Adrenal gland (tissue), 5 donors: Measurements from ENCODE around the gene LYPD1.

Experiments
- CTCF ChIP-seq, 6 experiments: fragments of 450-650 bp in 4 of 6; fragments of 200-600 bp in 2 of 6; sonication (generic) in 1 of 6; IDR thresholded peaks; 1 replicate in 5 of 6; 2 replicates in 1 of 6; pipeline versions ENCODE4 v1.5.1 to v1.8.0; 2016 to 2021; ENCODE audit warnings: antibody characterized with exemption in 6 of 6, mild to moderate bottlenecking in 2 of 6, moderate library complexity in 1 of 6
- POLR2A ChIP-seq, 2 donors: fragments of 450-650 bp; IDR thresholded peaks; one replicate each; pipeline ENCODE4 v1.6.1; 2017; ENCODE audit warnings: antibody characterized with exemption in 2 of 2, mild to moderate bottlenecking in 2 of 2, moderate library complexity in 1 of 2
- donor health status: DM: no; HTN: no; CAD: no.

DNA sequence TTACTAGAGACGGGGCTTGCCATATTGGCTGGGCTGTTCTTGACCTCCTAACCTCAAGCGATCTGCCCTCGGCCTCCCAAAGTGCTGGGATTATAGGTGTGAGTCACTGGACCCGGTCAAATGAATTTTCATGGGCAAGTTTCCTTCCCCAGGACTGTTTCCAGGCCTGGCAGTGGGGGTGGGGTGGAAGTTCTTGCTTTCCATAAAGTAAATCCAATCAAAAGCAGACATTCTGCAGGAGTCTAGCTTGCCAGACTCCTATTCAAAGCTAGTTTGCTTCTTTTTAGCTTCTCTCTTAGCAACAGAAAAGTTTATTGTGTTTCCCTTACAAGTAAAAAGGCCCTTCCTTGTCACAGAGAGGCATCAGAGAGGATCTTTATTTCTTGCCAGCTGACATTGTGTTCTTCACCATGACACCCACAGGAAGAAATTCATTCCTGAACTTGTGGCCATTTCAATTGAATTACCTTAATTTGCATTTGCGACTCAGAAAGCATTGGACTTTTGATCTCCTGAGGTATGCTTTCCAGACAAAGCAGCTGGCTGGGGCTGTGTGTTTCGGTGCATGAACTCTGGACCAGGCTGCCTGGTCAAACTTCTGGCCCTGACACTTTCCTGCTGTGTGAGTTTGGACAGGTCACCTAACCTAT is 37.9 kb downstream of the LYPD1 start:
- TF ChIP-seq CTCF (IDR thresholded peaks at IDR 0.05) (no peak), POLR2A (IDR thresholded peaks at IDR 0.05) (no peak)
